Measurements from ENCODE around the gene GRIN2A. TPM values are rescaled to one million over a fixed set of nuclear protein-coding genes. Genes with fewer than 3 reads are reported as not detected.

GRIN2A gene
- total RNA-seq, 1 experiment from 2014 or later = not detected

DNA sequence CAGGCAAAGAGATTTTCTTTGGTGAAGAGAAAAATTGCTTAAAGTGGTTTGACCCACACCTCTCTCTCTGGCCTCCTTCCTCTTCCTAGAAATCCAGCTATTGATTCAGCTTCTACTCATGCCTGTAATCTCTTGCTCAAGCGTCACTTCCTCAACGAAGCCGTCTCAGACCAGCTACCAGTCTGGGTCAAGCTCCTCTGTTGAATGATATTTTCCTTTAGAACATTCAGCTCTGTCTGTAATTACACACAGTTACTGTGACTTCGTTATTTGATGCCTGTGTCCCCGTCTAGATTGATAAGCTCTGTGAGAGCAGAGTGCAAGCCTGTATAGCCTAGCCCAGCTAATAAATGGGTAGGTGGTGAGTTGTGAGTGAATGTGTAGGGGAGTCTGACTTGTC, 168.5 kb downstream of the GRIN2A start:
- Mint-ChIP-seq H3K36me3 (ENCODE audit: insufficient read depth, unreplicated experiment) (no peaks in the 10 kb centered on the region), H3K9me3 (ENCODE audit: unreplicated experiment) (peaks cover 36% of the 10 kb centered on the region), H3K4me3 (ENCODE audit: unreplicated experiment) (no peak overlapping the region), H3K27me3 (ENCODE audit: insufficient read depth, unreplicated experiment) (no peaks in the 10 kb centered on the region), H3K27ac (ENCODE audit: low read depth, unreplicated experiment) (no peak overlapping the region), H3K4me1 (ENCODE audit: insufficient read depth, unreplicated experiment) (no peaks in the 10 kb centered on the region)
- no TSS peak for BruUV-seq (replicated peaks)
- POLR2A ChIA-PET = no interaction called here
- intact Hi-C loops (cut with micrococcal nuclease) = no loop called here
- no peak for DNase-seq (ENCODE audit: unreplicated experiment)
- CTCF ChIA-PET = interaction anchor here (0.7 kb wide), 1 partner anchor 271 kb away, joined by 3 read pairs; no protein-coding TSS in a partner anchor
- TF ChIP-seq, protein P1, sequence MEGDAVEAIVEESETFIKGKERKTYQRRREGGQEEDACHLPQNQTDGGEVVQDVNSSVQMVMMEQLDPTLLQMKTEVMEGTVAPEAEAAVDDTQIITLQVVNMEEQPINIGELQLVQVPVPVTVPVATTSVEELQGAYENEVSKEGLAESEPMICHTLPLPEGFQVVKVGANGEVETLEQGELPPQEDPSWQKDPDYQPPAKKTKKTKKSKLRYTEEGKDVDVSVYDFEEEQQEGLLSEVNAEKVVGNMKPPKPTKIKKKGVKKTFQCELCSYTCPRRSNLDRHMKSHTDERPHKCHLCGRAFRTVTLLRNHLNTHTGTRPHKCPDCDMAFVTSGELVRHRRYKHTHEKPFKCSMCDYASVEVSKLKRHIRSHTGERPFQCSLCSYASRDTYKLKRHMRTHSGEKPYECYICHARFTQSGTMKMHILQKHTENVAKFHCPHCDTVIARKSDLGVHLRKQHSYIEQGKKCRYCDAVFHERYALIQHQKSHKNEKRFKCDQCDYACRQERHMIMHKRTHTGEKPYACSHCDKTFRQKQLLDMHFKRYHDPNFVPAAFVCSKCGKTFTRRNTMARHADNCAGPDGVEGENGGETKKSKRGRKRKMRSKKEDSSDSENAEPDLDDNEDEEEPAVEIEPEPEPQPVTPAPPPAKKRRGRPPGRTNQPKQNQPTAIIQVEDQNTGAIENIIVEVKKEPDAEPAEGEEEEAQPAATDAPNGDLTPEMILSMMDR (IDR thresholded peaks at IDR 0.05; ENCODE audit: unreplicated experiment) = no peak

DNA sequence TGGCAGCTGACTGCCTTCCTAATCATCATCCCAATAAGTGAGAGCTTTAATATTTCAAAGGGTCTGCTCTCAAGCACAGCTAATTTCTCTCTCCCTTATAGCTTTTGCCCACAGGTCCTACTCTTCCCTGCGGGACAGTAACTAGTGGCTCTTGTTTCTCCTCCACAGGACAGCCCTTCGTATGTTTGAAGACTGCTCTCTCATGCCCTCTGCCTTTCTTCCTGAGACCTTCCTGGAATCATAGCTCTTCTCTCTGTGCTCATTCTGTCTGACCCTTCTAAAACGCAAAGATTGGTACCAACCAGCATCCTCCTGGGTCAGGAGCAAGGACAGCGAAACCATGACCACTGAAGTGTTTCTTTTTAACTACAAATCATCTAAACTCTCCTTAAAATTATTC, 168.9 kb downstream of the GRIN2A start:
- TF ChIP-seq, protein P1 (IDR thresholded peaks at IDR 0.05; ENCODE audit: unreplicated experiment) = no peak
- CTCF ChIA-PET = interaction anchor here (0.5 kb wide), 1 partner anchor 204 kb away, joined by 3 read pairs; no protein-coding TSS in a partner anchor
- no TSS peak for BruUV-seq (replicated peaks)
- Mint-ChIP-seq H3K27ac (ENCODE audit: low read depth, unreplicated experiment) (no peak overlapping the region), H3K36me3 (ENCODE audit: insufficient read depth, unreplicated experiment) (no peaks in the 10 kb centered on the region), H3K4me3 (ENCODE audit: unreplicated experiment) (no peak overlapping the region), H3K4me1 (ENCODE audit: insufficient read depth, unreplicated experiment) (no peaks in the 10 kb centered on the region), H3K9me3 (ENCODE audit: unreplicated experiment) (peaks cover 38% of the 10 kb centered on the region), H3K27me3 (ENCODE audit: insufficient read depth, unreplicated experiment) (no peaks in the 10 kb centered on the region)
- DNase-seq (ENCODE audit: unreplicated experiment) = no peak
- POLR2A ChIA-PET = interaction anchor here (0.6 kb wide), 1 partner anchor 586 kb away, joined by 3 read pairs; no protein-coding TSS in a partner anchor
- intact Hi-C loops (cut with micrococcal nuclease) = no loop called here

DNA sequence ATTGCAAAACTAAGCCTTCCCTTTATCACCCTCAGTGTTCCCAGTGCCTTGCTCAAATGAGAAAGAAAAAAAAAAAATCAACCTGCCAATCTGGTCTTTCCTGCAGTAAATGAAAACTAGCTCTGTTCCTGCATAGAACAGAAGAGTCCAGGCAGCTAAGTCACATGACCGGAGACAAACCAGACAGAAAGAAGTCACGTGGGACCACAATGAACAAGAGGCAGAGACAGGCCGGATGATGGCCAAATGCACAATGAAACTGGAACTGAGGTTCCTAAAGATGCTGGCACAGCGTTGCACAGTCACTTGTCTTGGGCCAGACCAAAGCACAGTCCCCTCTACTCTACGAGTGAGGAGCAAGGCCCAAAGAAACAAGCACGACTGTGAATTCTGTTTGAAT, 172.5 kb downstream of the GRIN2A start:
- Mint-ChIP-seq H3K4me1 (ENCODE audit: insufficient read depth, unreplicated experiment) (no peaks in the 10 kb centered on the region), H3K27me3 (ENCODE audit: insufficient read depth, unreplicated experiment) (no peaks in the 10 kb centered on the region), H3K9me3 (ENCODE audit: unreplicated experiment) (peaks cover 41% of the 10 kb centered on the region), H3K4me3 (ENCODE audit: unreplicated experiment) (no peak overlapping the region), H3K27ac (ENCODE audit: low read depth, unreplicated experiment) (no peak overlapping the region), H3K36me3 (ENCODE audit: insufficient read depth, unreplicated experiment) (no peaks in the 10 kb centered on the region)
- intact Hi-C loops (cut with micrococcal nuclease) = no loop called here
- CTCF ChIA-PET = no interaction called here
- POLR2A ChIA-PET = no interaction called here
- DNase-seq (ENCODE audit: unreplicated experiment) = no peak
- TF ChIP-seq, protein P1 (IDR thresholded peaks at IDR 0.05; ENCODE audit: unreplicated experiment) = no peak
- BruUV-seq (replicated peaks) = no TSS peak

DNA sequence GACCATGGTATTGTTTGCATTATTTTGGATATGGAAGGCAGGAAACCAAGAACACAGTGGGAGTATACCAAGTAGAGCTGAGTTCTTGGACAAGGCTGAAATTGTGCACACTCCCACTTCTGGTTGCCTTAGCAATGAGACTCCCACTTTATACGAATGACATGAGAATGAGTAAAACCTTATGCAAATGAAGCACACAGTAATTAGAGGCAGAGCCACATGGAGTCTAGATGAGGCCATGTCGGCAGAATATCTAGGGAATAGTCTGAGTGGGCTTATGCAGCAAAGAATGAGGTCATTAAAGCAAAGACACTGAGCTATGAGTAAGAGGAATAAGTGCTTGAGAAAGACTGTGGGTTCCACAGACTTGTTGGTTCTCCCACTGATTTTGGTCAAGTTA, 178.7 kb downstream of the GRIN2A start:
- Mint-ChIP-seq H3K27me3 (ENCODE audit: insufficient read depth, unreplicated experiment) (no peaks in the 10 kb centered on the region), H3K36me3 (ENCODE audit: insufficient read depth, unreplicated experiment) (no peaks in the 10 kb centered on the region), H3K4me1 (ENCODE audit: insufficient read depth, unreplicated experiment) (no peaks in the 10 kb centered on the region), H3K27ac (ENCODE audit: low read depth, unreplicated experiment) (no peak overlapping the region), H3K9me3 (ENCODE audit: unreplicated experiment) (peaks cover 64% of the 10 kb centered on the region), H3K4me3 (ENCODE audit: unreplicated experiment) (no peak overlapping the region)
- POLR2A ChIA-PET = no interaction called here
- intact Hi-C loops (cut with micrococcal nuclease) = no loop called here
- CTCF ChIA-PET = no interaction called here
- DNase-seq (ENCODE audit: unreplicated experiment) = no peak
- TF ChIP-seq, protein P1 (IDR thresholded peaks at IDR 0.05; ENCODE audit: unreplicated experiment) = no peak
- no TSS peak for BruUV-seq (replicated peaks)

Data from MCF 10A (cell line).